Transverse colon (tissue), 4 donors: Measurements from ENCODE around the gene MCAT.

Source experiments
- EP300 ChIP-seq: sonication (generic); formaldehyde crosslinking; IDR thresholded peaks from one replicate; pipeline ENCODE4 v1.6.1; 2017; ENCODE audit warnings: antibody characterized with exemption, low read depth
- POLR2A ChIP-seq: fragments of 450-650 bp; IDR thresholded peaks from one replicate; pipeline ENCODE4 v1.6.1; 2016; ENCODE audit warnings: antibody characterized with exemption, mild to moderate bottlenecking, moderate library complexity
- POLR2AphosphoS5 ChIP-seq, 3 donors: sonication (generic); formaldehyde crosslinking; IDR thresholded peaks; one replicate each; pipeline ENCODE4 v1.6.1; 2016; ENCODE audit warnings: antibody characterized with exemption in 3 of 3
- TF ChIP-seq, protein P1 (sequence below), 5 experiments: fragments of 200-600 bp in 3 of 5; fragments of 450-650 bp in 2 of 5; sonication (generic) in 3 of 5; IDR thresholded peaks; 1 replicate in 2 of 5; 2 replicates in 3 of 5; pipeline ENCODE4 v1.5.1; 2016 to 2017; ENCODE audit warnings: antibody characterized with exemption in 5 of 5, inconsistent platforms in 3 of 5, mild to moderate bottlenecking in 2 of 5, moderate library complexity in 1 of 5

DNA sequence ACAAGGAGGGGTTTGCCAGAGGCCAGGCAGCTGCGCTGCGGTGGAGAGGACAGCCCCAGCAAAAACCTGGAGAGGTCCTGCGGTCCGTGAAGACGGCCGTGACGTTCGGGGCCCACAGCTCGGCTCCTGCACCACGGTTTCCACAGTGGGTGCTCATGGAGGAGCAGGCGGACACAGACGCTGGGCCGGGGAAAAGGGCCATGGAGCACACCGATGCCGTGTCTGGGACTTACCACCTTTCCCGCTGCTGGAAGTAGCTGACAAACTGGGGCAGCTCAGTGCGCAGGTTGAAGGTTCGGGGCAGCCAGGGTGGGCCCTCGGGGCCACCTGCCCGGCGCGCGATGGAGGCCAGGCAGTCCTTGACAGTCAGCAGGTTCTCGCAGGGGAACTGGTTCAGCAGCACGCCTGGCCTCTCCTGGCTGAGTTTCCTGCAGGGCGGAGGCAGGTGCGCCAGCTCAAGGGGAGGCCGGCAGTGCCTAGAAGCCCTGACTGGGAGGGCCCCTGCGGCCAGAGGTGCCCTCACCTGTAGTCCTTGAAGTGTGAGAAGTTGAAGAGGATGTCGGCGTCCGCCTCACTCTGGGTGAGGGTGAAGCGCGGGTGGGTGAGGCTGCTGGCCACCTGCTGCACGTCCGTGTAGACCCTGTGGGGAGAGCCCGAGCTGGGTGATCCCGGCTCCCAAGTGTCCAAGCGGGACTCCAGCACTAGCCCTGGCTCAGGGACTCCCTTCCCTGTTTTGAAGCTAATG, 30.9 kb upstream of the MCAT start:
- TF ChIP-seq, protein P1, sequence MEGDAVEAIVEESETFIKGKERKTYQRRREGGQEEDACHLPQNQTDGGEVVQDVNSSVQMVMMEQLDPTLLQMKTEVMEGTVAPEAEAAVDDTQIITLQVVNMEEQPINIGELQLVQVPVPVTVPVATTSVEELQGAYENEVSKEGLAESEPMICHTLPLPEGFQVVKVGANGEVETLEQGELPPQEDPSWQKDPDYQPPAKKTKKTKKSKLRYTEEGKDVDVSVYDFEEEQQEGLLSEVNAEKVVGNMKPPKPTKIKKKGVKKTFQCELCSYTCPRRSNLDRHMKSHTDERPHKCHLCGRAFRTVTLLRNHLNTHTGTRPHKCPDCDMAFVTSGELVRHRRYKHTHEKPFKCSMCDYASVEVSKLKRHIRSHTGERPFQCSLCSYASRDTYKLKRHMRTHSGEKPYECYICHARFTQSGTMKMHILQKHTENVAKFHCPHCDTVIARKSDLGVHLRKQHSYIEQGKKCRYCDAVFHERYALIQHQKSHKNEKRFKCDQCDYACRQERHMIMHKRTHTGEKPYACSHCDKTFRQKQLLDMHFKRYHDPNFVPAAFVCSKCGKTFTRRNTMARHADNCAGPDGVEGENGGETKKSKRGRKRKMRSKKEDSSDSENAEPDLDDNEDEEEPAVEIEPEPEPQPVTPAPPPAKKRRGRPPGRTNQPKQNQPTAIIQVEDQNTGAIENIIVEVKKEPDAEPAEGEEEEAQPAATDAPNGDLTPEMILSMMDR (IDR thresholded peaks at IDR 0.05): no peak
- TF ChIP-seq EP300: no peak
- TF ChIP-seq POLR2AphosphoS5 (IDR thresholded peaks at IDR 0.05): no peak
- no peak for TF ChIP-seq POLR2A
